HCT116 (cell line): ENCODE results near the gene CLDN3.

ENCODE experiments used
- CTCF ChIP-seq, 3 experiments: fragments of 200-600 bp in 1 of 3; sonication (generic) in 1 of 3; IDR thresholded peaks in 2 of 3; conservative IDR thresholded peaks in 1 of 3; 2 replicates each; pipeline ENCODE4 v1.5.1; 2012 to 2017; ENCODE audit warnings: low read depth in 2 of 3, low read length in 2 of 3, antibody characterized with exemption in 1 of 3, borderline replicate concordance in 1 of 3, control low read depth in 1 of 3, mild to moderate bottlenecking in 1 of 3, mixed read lengths in 1 of 3, mixed run types in 1 of 3, moderate library complexity in 1 of 3; ENCODE audit not compliant: insufficient read depth in 1 of 3
- POLR2AphosphoS5 ChIP-seq: IDR thresholded peaks from 2 replicates; pipeline ENCODE4 v1.6.1; 2011; ENCODE audit warnings: mild to moderate bottlenecking, low read depth, low read length, moderate library complexity

GRCh38 chr7:73809467-73809951 is 39.4 kb upstream of the CLDN3 start:
- TF ChIP-seq POLR2AphosphoS5 (peak; percentile 63), CTCF (IDR thresholded peaks at IDR 0.05 in 2 of 3, conservative IDR thresholded peaks at IDR 0.05 in 1 of 3; ENCODE audit: borderline replicate concordance in 1 of 3, insufficient read depth in 1 of 3, low read depth in 2 of 3, low read length in 2 of 3) (no peak)
